ENCODE results near the gene LAMP5.

LAMP5 gene

DNA sequence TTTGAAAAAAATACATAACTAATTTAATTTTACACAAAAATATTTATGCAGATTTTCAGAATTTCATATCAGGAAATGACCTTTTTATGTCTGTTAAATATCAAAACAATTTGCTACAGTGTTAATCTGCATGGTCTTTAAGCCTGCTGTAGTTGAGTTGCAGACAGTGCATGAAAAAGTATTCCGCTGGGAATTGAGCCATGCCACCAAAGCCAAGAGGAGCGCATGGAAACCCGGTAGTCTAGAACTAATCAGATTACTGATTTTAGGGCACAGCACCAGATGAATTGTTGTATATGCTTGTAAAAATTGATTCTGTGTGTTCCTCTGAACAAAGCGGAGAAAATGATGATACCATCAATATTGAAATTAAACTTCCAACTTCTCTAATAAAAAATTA is 34.3 kb upstream of the LAMP5 start:
- DNase-seq (ENCODE audit: extremely low read depth, low read depth): no peak
- no peak for TF ChIP-seq CTCF (IDR thresholded peaks at IDR 0.05; ENCODE audit: low read depth, low read length)

- no peak for DNase-seq (ENCODE audit: extremely low read depth, low read depth)
- TF ChIP-seq CTCF (IDR thresholded peaks at IDR 0.05; ENCODE audit: low read depth, low read length): no peak
These were observed 32.2 kb upstream of the LAMP5 start for GRCh38 chr20:9482180-9482579.

- DNase-seq (ENCODE audit: extremely low read depth, low read depth): no peak
These were observed 31.3 kb upstream of the LAMP5 start for GRCh38 chr20:9483131-9483530.

GRCh38 chr20:9485614-9486340 is 28.6 kb upstream of the LAMP5 start:
- TF ChIP-seq CTCF (IDR thresholded peaks at IDR 0.05; ENCODE audit: low read depth, low read length): no peak
- DNase-seq (ENCODE audit: extremely low read depth, low read depth): no peak

More at GRCh38 chr20:9483131-9483530, 31.3 kb upstream of the LAMP5 start:
- no peak for TF ChIP-seq CTCF (IDR thresholded peaks at IDR 0.05; ENCODE audit: low read depth, low read length)

- TF ChIP-seq CTCF (IDR thresholded peaks at IDR 0.05; ENCODE audit: low read depth, low read length): no peak
- no peak for DNase-seq (ENCODE audit: extremely low read depth, low read depth)
These were observed 27.2 kb upstream of the LAMP5 start for GRCh38 chr20:9487231-9487630.

- no peak for DNase-seq (ENCODE audit: extremely low read depth, low read depth)
- no peak for TF ChIP-seq CTCF (IDR thresholded peaks at IDR 0.05; ENCODE audit: low read depth, low read length)
These were observed 26.3 kb upstream of the LAMP5 start for GRCh38 chr20:9488063-9488462.

DNA sequence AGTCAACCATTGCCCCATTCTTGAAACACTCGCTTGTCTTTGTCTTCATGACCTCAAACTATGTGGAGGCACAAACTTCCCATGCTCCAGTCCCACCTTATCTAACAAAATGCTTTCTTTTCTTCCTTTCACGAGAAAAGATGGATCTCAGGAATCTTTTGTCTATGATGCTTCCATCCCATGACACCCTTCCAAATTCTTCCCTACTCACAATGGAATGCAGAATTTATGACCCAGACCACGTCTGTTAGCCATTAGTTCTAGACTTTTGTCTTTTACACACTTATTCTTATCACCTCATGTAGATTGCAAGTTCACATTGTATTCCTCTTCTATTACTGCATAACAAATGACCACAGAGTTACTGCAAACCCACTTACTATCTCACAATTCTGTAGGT is 24.2 kb upstream of the LAMP5 start:
- DNase-seq (ENCODE audit: extremely low read depth, low read depth): no peak
- TF ChIP-seq CTCF (IDR thresholded peaks at IDR 0.05; ENCODE audit: low read depth, low read length): no peak

All from AG09319 (cell line).